ENCODE data around the gene WIPF3.

WIPF3 gene

DNA sequence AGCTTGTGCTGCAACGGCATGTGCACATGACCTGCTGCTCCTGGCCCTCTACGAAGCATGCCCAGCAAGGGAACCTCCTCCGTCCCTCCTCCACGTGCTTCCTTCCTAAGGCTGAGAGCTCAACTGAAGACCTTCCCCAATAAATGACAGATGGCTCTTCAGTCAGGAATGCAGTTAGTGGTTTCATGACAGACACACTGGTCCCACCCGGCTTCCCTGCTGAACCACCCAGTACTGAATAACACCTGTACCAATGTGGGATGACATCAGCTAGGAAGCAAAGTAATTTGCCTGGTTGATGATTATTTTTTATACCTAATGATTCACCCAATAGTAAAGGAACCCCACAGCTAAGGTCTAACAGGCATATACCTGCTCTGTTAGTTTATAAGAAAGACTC lies 114.2 kb downstream of the WIPF3 start:
- DNase-seq (ENCODE audit: low spot score), result no peak
- Histone ChIP-seq H3K27ac (ENCODE audit: poor library complexity, severe bottlenecking) (no peak overlapping the region), H3K27me3 (ENCODE audit: insufficient read depth, poor library complexity, severe bottlenecking) (no peaks in the 10 kb centered on the region), H3K4me3 (ENCODE audit: severe bottlenecking) (no peak overlapping the region), H3K9me3 (ENCODE audit: severe bottlenecking) (no peaks in the 10 kb centered on the region), H3K36me3 (ENCODE audit: low read depth) (peaks cover 30% of the 10 kb centered on the region), H3K4me1 (ENCODE audit: insufficient read depth, poor library complexity, severe bottlenecking) (no peaks in the 10 kb centered on the region)
- ATAC-seq (ENCODE audit: low read depth), result no peak
- TF ChIP-seq, protein P1, sequence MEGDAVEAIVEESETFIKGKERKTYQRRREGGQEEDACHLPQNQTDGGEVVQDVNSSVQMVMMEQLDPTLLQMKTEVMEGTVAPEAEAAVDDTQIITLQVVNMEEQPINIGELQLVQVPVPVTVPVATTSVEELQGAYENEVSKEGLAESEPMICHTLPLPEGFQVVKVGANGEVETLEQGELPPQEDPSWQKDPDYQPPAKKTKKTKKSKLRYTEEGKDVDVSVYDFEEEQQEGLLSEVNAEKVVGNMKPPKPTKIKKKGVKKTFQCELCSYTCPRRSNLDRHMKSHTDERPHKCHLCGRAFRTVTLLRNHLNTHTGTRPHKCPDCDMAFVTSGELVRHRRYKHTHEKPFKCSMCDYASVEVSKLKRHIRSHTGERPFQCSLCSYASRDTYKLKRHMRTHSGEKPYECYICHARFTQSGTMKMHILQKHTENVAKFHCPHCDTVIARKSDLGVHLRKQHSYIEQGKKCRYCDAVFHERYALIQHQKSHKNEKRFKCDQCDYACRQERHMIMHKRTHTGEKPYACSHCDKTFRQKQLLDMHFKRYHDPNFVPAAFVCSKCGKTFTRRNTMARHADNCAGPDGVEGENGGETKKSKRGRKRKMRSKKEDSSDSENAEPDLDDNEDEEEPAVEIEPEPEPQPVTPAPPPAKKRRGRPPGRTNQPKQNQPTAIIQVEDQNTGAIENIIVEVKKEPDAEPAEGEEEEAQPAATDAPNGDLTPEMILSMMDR (IDR thresholded peaks at IDR 0.05; ENCODE audit: poor library complexity, severe bottlenecking), result no peak

DNA sequence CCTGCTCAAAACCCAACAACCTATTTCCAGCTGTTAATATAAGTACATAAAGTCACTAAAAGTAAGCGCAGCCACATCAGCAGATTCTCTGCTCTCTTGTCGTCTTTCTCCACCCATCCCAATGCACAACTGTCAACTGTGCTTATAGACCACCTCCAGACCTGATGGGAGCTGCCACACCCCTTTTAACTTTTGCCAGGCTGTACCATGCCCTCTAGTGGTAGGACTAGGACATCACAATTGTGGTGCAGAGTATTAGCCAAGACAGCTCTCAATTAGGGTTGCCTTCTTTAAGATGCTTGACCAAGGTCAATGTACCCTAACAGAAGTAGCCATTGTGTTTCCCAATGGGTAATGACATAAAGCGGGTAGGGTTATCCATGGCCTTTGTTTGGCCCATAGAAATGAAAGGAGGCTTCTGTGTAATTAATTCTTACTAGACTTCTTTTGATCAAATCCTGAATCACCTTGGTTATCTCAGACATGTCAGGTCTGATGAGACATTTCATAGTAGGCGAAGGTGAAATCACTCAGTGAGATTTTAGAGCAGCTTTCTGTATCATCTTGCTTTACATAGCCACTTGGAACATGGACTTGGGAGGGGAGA lies 115.2 kb downstream of the WIPF3 start:
- Histone ChIP-seq H3K4me3 (ENCODE audit: severe bottlenecking) (no peak overlapping the region), H3K9me3 (ENCODE audit: severe bottlenecking) (no peaks in the 10 kb centered on the region), H3K4me1 (ENCODE audit: insufficient read depth, poor library complexity, severe bottlenecking) (no peaks in the 10 kb centered on the region), H3K36me3 (ENCODE audit: low read depth) (peaks cover 37% of the 10 kb centered on the region), H3K27ac (ENCODE audit: poor library complexity, severe bottlenecking) (no peak overlapping the region), H3K27me3 (ENCODE audit: insufficient read depth, poor library complexity, severe bottlenecking) (no peaks in the 10 kb centered on the region)
- TF ChIP-seq, protein P1 (IDR thresholded peaks at IDR 0.05; ENCODE audit: poor library complexity, severe bottlenecking), result peak; percentile 92
- DNase-seq (ENCODE audit: low spot score), result no peak
- ATAC-seq (ENCODE audit: low read depth), result peak; percentile 80

GRCh38 chr7:29922921-29923700 lies 116.8 kb downstream of the WIPF3 start:
- H3K4me3 ChIP-seq (ENCODE audit: severe bottlenecking), result no peak overlapping the region
- TF ChIP-seq, protein P1 (IDR thresholded peaks at IDR 0.05; ENCODE audit: poor library complexity, severe bottlenecking), result no peak
- no peaks in the 10 kb centered on the region for H3K4me1 ChIP-seq (ENCODE audit: insufficient read depth, poor library complexity, severe bottlenecking)
- H3K36me3 ChIP-seq (ENCODE audit: low read depth), result peaks cover 37% of the 10 kb centered on the region
- H3K9me3 ChIP-seq (ENCODE audit: severe bottlenecking), result no peaks in the 10 kb centered on the region
- ATAC-seq (ENCODE audit: low read depth) (no peak), DNase-seq (ENCODE audit: low spot score) (no peak)
- no peaks in the 10 kb centered on the region for H3K27me3 ChIP-seq (ENCODE audit: insufficient read depth, poor library complexity, severe bottlenecking)
- no peak overlapping the region for H3K27ac ChIP-seq (ENCODE audit: poor library complexity, severe bottlenecking)

DNA sequence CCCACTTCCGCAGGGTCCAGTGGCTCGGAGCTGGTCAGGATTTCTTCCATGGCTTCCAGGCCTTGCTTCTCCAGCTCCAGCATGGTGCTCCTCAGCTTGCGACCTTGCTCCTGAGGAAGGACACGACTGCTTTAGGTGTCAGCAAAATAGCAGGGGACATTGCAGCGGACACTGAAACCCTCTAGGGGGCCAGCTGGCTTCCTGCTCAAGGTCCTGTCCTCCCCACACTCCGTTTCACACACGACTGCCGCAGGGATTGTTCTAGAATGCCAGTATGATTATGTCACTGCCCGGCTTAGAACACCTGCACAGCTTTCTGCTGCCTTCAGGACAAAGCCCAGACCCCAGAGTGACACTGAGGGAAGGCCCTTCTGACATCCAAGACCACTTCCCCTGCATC lies 117.7 kb downstream of the WIPF3 start:
- H3K4me3 ChIP-seq (ENCODE audit: severe bottlenecking), result no peak overlapping the region
- TF ChIP-seq, protein P1 (IDR thresholded peaks at IDR 0.05; ENCODE audit: poor library complexity, severe bottlenecking), result no peak
- no peaks in the 10 kb centered on the region for H3K4me1 ChIP-seq (ENCODE audit: insufficient read depth, poor library complexity, severe bottlenecking)
- H3K27ac ChIP-seq (ENCODE audit: poor library complexity, severe bottlenecking), result no peak overlapping the region
- peaks cover 37% of the 10 kb centered on the region for H3K36me3 ChIP-seq (ENCODE audit: low read depth)
- DNase-seq (ENCODE audit: low spot score), result no peak
- H3K27me3 ChIP-seq (ENCODE audit: insufficient read depth, poor library complexity, severe bottlenecking), result no peaks in the 10 kb centered on the region
- no peaks in the 10 kb centered on the region for H3K9me3 ChIP-seq (ENCODE audit: severe bottlenecking)
- no peak for ATAC-seq (ENCODE audit: low read depth)

GRCh38 chr7:29924684-29925083 lies 118.4 kb downstream of the WIPF3 start:
- TF ChIP-seq, protein P1 (IDR thresholded peaks at IDR 0.05; ENCODE audit: poor library complexity, severe bottlenecking), result no peak
- Histone ChIP-seq H3K27ac (ENCODE audit: poor library complexity, severe bottlenecking) (no peak overlapping the region), H3K4me3 (ENCODE audit: severe bottlenecking) (no peak overlapping the region), H3K36me3 (ENCODE audit: low read depth) (peaks cover 35% of the 10 kb centered on the region), H3K9me3 (ENCODE audit: severe bottlenecking) (no peaks in the 10 kb centered on the region), H3K4me1 (ENCODE audit: insufficient read depth, poor library complexity, severe bottlenecking) (no peaks in the 10 kb centered on the region), H3K27me3 (ENCODE audit: insufficient read depth, poor library complexity, severe bottlenecking) (no peaks in the 10 kb centered on the region)
- DNase-seq (ENCODE audit: low spot score) (no peak), ATAC-seq (ENCODE audit: low read depth) (no peak)

All from RWPE2 (cell line).